DND-41 (cell line): ENCODE results near the gene RASD2.

Experiments
- EZH2 ChIP-seq: IDR thresholded peaks from 3 replicates; pipeline ENCODE4 v1.6.1; 2012; ENCODE audit warnings: borderline replicate concordance, low read depth, mild to moderate bottlenecking, moderate library complexity, low read length, inconsistent platforms; ENCODE audit not compliant: severe bottlenecking
- TF ChIP-seq, protein P1 (sequence below): IDR thresholded peaks from 2 replicates; pipeline ENCODE4 v1.5.1; 2012; ENCODE audit warnings: borderline replicate concordance, low read length, moderate library complexity, mild to moderate bottlenecking; ENCODE audit not compliant: poor library complexity, severe bottlenecking; ENCODE audit errors: extremely low read depth

DNA sequence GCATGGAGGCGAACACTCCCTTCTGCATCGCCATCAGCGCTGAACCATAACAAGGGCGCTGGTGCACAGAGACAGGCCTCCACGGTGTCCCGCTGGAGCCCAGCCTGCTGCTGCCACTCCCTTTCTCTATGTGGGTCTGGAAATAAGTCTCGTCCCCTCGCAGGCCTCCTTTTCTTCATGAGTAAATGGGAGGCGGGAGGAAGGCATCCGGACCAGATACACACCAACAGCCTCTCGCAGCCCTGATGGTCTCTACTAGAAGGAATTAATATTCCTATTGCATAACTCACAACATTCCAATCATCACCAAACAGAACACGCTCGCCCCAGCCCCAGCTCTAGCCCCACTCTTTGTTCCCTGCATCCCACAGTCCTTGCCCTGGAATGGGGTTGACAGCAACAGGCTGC, 14.9 kb downstream of the RASD2 start:
- TF ChIP-seq, protein P1, sequence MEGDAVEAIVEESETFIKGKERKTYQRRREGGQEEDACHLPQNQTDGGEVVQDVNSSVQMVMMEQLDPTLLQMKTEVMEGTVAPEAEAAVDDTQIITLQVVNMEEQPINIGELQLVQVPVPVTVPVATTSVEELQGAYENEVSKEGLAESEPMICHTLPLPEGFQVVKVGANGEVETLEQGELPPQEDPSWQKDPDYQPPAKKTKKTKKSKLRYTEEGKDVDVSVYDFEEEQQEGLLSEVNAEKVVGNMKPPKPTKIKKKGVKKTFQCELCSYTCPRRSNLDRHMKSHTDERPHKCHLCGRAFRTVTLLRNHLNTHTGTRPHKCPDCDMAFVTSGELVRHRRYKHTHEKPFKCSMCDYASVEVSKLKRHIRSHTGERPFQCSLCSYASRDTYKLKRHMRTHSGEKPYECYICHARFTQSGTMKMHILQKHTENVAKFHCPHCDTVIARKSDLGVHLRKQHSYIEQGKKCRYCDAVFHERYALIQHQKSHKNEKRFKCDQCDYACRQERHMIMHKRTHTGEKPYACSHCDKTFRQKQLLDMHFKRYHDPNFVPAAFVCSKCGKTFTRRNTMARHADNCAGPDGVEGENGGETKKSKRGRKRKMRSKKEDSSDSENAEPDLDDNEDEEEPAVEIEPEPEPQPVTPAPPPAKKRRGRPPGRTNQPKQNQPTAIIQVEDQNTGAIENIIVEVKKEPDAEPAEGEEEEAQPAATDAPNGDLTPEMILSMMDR = no peak
- TF ChIP-seq EZH2 = no peak
